Heart left ventricle (tissue), 13 donors: ENCODE results near the gene RAB20.

Experiments used
- CTCF ChIP-seq, 12 donors: fragments of 200-600 bp; sonication (generic) in 4 of 12; IDR thresholded peaks; one replicate each; pipeline versions ENCODE4 v1.5.0 to v1.8.0; 2018 to 2022; ENCODE audit warnings: antibody characterized with exemption in 12 of 12, mild to moderate bottlenecking in 5 of 12
- POLR2A ChIP-seq, 2 donors: fragments of 450-650 bp; IDR thresholded peaks; one replicate each; pipeline ENCODE4 v1.6.1; 2017; ENCODE audit warnings: antibody characterized with exemption in 2 of 2, mild to moderate bottlenecking in 2 of 2, moderate library complexity in 2 of 2
- donor health status: ischemic (EF 13 %, LVEDD 7.1; RV severe dilation, severe dysfunction).
- donor health status: DM: no; HTN: yes; CAD: no.
- donor health status: DM: no; HTN: no; CAD: no.
- donor health status: ischemic (EF 25% LVEDD 6.9; RV normal size, moderate dysfunction).
- donor health status: ischemic (EF 25% LVEDD 5.7; RV mildly dilated, moderate dysfunction).
- donor health status: ischemic (EF 35%, LVEDD 5.7; RV mildly dilated, moderate dysfunction).
- donor health status: nonischemic (EF 11% LVEDD 7.7; RV severe dilation, severe dysfunction).
- donor health status: DM: yes; HTN: yes; CAD: no.
- donor health status: PGD.
- donor health status: ischemic (EF 29% LVEDD 5.4; RV normal size, mild dysfunction).
- donor health status: nonischemic (EF 23%, LVEDD 6.1; RV moderate dilation, normal function).

- TF ChIP-seq CTCF (IDR thresholded peaks at IDR 0.05) (no peak), POLR2A (IDR thresholded peaks at IDR 0.05) (no peak)
Measured at GRCh38 chr13:110517505-110518225, 43.9 kb downstream of the RAB20 start.
